Esophagus muscularis mucosa (tissue), 3 donors: ENCODE data around the gene CAMTA1.

Experiments used
- POLR2A ChIP-seq: fragments of 450-650 bp; IDR thresholded peaks from one replicate; pipeline ENCODE4 v1.6.1; 2017; ENCODE audit warnings: antibody characterized with exemption, moderate library complexity, mild to moderate bottlenecking, low read depth
- TF ChIP-seq, protein P1 (sequence below), 3 experiments: fragments of 200-600 bp in 2 of 3; fragments of 450-650 bp in 1 of 3; sonication (generic) in 2 of 3; IDR thresholded peaks; one replicate each; pipeline ENCODE4 v1.5.1; 2017 to 2019; ENCODE audit warnings: antibody characterized with exemption in 3 of 3, mild to moderate bottlenecking in 2 of 3, moderate library complexity in 1 of 3

GRCh38 chr1:7334475-7335035, 549.3 kb downstream of the CAMTA1 start:
- TF ChIP-seq, protein P1, sequence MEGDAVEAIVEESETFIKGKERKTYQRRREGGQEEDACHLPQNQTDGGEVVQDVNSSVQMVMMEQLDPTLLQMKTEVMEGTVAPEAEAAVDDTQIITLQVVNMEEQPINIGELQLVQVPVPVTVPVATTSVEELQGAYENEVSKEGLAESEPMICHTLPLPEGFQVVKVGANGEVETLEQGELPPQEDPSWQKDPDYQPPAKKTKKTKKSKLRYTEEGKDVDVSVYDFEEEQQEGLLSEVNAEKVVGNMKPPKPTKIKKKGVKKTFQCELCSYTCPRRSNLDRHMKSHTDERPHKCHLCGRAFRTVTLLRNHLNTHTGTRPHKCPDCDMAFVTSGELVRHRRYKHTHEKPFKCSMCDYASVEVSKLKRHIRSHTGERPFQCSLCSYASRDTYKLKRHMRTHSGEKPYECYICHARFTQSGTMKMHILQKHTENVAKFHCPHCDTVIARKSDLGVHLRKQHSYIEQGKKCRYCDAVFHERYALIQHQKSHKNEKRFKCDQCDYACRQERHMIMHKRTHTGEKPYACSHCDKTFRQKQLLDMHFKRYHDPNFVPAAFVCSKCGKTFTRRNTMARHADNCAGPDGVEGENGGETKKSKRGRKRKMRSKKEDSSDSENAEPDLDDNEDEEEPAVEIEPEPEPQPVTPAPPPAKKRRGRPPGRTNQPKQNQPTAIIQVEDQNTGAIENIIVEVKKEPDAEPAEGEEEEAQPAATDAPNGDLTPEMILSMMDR (IDR thresholded peaks at IDR 0.05), result no peak
- TF ChIP-seq POLR2A, result no peak
